LNCaP clone FGC (cell line): ENCODE results near the gene CEP350.

Source experiments
- DNase-seq: peaks from one replicate; pipeline ENCODE4 v3.0.0-alpha.2; 2011; ENCODE audit warnings: low read depth
- H3K4me3 ChIP-seq: 2 replicates; pipeline ENCODE4 v1.5.1; 2011; ENCODE audit warnings: mild to moderate bottlenecking, low read depth, low read length, control low read depth
- TF ChIP-seq, protein P1 (sequence below): IDR thresholded peaks from 2 replicates; pipeline ENCODE4 v1.5.1; 2012; ENCODE audit warnings: mild to moderate bottlenecking; ENCODE audit not compliant: control insufficient read depth, insufficient read depth; ENCODE audit errors: extremely low read depth

CEP350 gene

DNA sequence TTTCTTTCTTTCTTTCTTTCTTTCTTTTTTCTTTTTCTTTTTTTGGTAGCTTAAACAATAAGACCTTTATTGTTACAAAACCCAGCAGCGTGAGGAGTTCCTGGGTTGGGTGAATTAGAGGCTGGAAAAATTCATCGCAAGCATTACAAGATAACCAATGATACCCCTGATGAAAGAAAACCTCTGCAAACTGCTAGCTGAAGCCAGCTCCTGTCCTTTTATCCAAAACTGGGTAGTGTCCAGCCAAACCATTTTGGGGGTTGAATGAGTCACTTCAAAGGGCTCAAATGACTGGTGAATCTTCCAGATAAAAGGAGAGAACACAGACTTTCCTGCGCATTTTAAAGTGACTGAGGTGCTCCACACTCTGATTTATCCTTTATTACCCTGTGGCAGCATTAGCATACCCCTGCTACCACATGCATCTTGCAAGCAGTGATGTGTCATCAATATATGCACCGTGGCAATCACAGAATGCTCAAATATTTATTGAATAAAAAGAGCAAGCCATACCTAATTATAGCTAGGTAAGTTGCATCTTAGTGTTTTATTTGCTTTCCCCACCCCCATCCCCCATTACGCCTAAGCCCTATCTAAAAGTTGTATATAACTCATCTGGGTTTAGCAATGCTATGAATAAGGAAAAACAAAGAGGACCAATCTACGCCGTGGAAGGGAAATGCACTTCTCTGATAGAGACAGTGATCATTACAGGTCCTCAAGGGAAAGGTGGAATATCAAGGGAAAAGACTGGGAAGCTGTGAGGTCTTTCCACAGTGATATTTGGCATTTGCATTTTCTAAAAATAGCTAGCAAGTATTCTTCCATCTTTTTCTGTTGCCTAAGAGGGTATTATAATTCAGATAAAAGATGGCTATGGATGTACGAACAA lies 32.4 kb upstream of the CEP350 start:
- TF ChIP-seq, protein P1, sequence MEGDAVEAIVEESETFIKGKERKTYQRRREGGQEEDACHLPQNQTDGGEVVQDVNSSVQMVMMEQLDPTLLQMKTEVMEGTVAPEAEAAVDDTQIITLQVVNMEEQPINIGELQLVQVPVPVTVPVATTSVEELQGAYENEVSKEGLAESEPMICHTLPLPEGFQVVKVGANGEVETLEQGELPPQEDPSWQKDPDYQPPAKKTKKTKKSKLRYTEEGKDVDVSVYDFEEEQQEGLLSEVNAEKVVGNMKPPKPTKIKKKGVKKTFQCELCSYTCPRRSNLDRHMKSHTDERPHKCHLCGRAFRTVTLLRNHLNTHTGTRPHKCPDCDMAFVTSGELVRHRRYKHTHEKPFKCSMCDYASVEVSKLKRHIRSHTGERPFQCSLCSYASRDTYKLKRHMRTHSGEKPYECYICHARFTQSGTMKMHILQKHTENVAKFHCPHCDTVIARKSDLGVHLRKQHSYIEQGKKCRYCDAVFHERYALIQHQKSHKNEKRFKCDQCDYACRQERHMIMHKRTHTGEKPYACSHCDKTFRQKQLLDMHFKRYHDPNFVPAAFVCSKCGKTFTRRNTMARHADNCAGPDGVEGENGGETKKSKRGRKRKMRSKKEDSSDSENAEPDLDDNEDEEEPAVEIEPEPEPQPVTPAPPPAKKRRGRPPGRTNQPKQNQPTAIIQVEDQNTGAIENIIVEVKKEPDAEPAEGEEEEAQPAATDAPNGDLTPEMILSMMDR = no peak
- no peak overlapping the region for H3K4me3 ChIP-seq
- no peak for DNase-seq

DNA sequence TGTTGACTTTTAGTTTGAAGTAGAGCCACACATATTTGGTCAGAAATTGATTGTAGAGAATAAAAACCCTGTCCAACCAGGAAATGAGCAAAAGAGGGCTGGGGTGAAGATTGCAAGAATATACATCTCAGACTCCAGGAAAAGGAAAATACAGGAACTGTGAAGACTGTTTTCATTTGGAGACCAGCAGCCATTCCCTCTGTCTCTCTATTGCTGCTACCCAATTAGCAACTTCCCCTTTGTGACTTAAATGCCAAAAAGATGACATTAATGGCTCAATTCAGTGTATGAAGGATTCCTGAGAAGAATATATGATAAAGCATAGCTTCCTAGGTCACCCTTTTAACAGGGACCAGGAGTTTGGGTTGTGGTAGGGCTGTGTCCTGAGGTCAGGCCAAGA lies 31.6 kb upstream of the CEP350 start:
- TF ChIP-seq, protein P1 = no peak
- no peak overlapping the region for H3K4me3 ChIP-seq
- no peak for DNase-seq

DNA sequence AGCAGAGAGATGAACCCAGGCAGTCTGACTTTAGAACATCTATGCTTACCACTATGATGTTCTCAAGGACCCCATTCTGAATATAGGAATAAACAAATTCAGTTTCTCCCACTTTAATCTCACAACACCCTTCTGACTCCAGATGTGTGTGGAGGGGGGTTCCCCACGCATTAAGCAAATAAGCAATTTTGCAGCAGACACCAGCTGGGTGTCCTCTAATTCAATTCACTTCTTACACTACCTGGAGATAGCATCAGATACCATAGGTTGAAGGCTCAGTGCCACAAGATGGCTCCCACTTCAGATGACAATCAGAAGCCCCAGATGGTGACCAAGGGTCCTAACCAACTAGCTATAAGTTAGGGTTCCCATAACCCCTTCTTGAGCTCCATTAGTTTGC lies 30.3 kb upstream of the CEP350 start:
- no peak overlapping the region for H3K4me3 ChIP-seq
- TF ChIP-seq, protein P1 = no peak
- no peak for DNase-seq

DNA sequence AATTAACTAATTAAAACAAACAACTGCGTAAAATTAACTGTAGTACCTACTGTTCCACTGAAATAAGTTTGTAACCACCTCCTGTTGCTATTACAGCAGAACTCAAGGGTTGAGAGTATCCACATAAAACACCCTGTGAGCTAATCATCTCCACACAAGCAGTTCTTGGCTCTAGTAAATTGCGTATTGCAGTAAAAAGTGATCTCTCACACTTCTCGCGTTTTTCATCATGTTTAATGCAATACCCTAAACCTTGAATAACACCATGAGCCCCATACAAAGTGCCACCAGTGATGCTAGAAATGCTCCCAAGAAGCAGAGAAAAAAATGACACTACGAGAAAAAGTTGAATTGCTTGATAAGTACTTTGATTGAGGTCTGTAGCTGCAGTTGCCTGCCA lies 29.3 kb upstream of the CEP350 start:
- DNase-seq = no peak
- no peak overlapping the region for H3K4me3 ChIP-seq
- TF ChIP-seq, protein P1 = no peak

DNA sequence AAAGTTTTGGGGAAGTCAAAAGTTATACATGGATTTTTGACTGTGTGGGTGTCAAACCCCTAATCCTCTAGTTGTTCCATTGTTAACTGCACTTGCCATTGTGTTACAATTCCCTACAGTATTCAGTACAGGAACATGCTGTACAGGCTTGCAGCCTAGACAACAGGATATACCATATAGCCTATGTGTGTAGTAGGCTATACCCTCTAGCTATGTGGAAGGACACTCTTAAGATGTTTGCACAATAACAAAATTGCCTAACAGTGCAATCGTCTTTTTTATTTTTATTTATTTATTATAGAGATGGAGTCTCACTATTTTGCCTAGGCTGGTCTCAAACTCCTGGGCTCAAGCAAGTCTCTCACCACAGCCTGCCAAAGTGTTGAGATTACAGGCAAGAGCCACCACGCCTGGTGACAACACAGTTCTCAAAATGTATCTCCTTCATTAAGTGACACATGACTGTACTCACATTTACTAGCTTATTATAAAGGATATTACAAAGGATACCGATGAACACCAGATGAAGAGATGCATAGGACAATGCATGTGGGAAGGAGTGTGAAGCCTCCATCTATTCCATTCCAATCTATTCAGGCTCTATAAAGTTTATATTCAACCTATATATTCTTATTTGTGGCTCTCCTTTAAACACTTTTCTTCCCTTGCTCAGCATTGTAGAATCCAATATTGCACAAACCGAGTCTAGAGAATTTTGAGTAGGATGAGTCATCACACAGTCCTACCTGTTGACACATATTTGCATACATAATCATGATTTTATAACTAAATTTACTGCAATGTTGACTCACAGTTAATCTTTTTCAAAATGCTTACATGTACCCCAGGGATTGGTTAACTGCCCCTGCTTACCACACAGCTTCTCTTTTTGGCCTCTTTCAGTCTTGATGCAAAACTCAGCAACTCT lies 28.4 kb upstream of the CEP350 start:
- no peak for DNase-seq
- no peak overlapping the region for H3K4me3 ChIP-seq
- TF ChIP-seq, protein P1 = no peak

DNA sequence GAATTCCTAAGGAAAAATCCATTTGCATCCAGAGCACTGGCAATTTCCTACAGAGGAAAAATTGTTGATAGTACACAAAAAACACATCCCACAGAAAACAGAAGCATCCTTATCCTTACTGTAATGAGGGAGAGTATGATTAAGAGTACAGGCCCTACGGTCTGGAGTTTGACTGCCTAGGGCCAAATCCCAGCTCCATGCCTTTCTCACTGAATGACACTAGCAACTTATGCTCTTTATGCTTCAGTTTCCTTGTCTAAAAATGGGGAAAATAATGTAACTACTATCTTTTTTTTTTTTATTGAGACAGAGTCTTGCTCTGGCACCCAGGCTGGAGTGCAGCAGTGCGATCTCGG lies 27.8 kb upstream of the CEP350 start:
- no peak for DNase-seq
- TF ChIP-seq, protein P1 = no peak

More for the DNA sequence above, 27.8 kb upstream of the CEP350 start:
- H3K4me3 ChIP-seq = no peak overlapping the region
